Endothelial cell of umbilical vein (primary cell): ENCODE measurements around the gene MAMDC2. TPM values are rescaled to one million over a fixed set of nuclear protein-coding genes. Genes with fewer than 3 reads are reported as not detected.

Experiments used
- BruUV-seq: library from RNA; stranded (reverse); fragments of 400-500 nt; replicated peaks from 2 replicates; lab custom pipeline; 2021; lab: Mats Ljungman, UMichigan
- CTCF ChIA-PET: fragments of 300-600, 350-600 bp; sonication (Branson Sonifier 250); formaldehyde crosslinking; loops from one replicate; lab custom pipeline; 2021; ENCODE audit warnings: antibody characterized with exemption, inconsistent platforms; lab: Charles Lee
- POLR2A ChIA-PET: fragments of 300-600, 350-600 bp; sonication (Branson Sonifier 250); formaldehyde crosslinking; loops from one replicate; lab custom pipeline; 2021; ENCODE audit warnings: antibody characterized with exemption, inconsistent platforms; lab: Charles Lee
- DNase-seq: peaks from one replicate; pipeline ENCODE4 v3.0.0-alpha.2; 2011; ENCODE audit warnings: low read depth, low spot score
- FAIRE-seq: peaks from 2 replicates; lab custom pipeline; 2011; peaks lifted over from hg19 to GRCh38; lab: Jason Lieb, UNC
- H2AFZ ChIP-seq: 2 replicates; pipeline ENCODE4 v1.6.0; 2012; ENCODE audit warnings: low read depth, low read length, control low read depth, inconsistent platforms
- H3K27ac ChIP-seq: 2 replicates; pipeline ENCODE4 v1.5.1; 2011; ENCODE audit warnings: low read depth, mild to moderate bottlenecking, control low read depth, low read length, moderate library complexity; ENCODE audit not compliant: insufficient read depth
- H3K27me3 ChIP-seq, 2 experiments: 2 replicates each; pipeline versions ENCODE4 v1.6.0 to v1.6.1; 2011; ENCODE audit warnings: low read length in 2 of 2, mixed read lengths in 1 of 2; ENCODE audit not compliant: control insufficient read depth in 2 of 2, insufficient read depth in 2 of 2
- H3K36me3 ChIP-seq, 2 experiments: 2 replicates in 1 of 2; 3 replicates in 1 of 2; pipeline ENCODE4 v1.5.1; 2011; ENCODE audit warnings: low read length in 2 of 2, mild to moderate bottlenecking in 1 of 2, moderate library complexity in 1 of 2; ENCODE audit not compliant: control insufficient read depth in 2 of 2, insufficient read depth in 2 of 2; ENCODE audit errors: extremely low read depth in 1 of 2
- H3K4me1 ChIP-seq: 3 replicates; pipeline ENCODE4 v1.5.1; 2011; ENCODE audit warnings: mild to moderate bottlenecking, low read length; ENCODE audit not compliant: control insufficient read depth, insufficient read depth; ENCODE audit errors: extremely low read depth
- H3K4me2 ChIP-seq: 2 replicates; pipeline ENCODE4 v1.6.1; 2011; ENCODE audit warnings: low read length, control low read depth, mixed read lengths; ENCODE audit not compliant: insufficient read depth
- H3K4me3 ChIP-seq, 3 experiments: fragments of 200-600 bp in 1 of 3; sonication (generic), shearing (Covaris generic) in 1 of 3; replicated peaks in 1 of 3; 2 replicates each; pipeline ENCODE4 v1.5.1; 2011 to 2016; ENCODE audit warnings: control low read depth in 3 of 3, low read length in 3 of 3, mild to moderate bottlenecking in 2 of 3, inconsistent platforms in 1 of 3, low read depth in 1 of 3, moderate library complexity in 1 of 3; ENCODE audit not compliant: insufficient read depth in 1 of 3
- H3K79me2 ChIP-seq: 2 replicates; pipeline ENCODE4 v1.6.0; 2012; ENCODE audit warnings: low read length, inconsistent platforms; ENCODE audit not compliant: control insufficient read depth, insufficient read depth
- H3K9ac ChIP-seq: replicated peaks from 2 replicates; pipeline ENCODE3; 2011; ENCODE audit warnings: low read length, control low read depth; ENCODE audit not compliant: insufficient read depth; ENCODE audit errors: extremely low read depth
- H3K9me1 ChIP-seq: replicated peaks from 3 replicates; pipeline ENCODE4 v1.6.0; 2011; ENCODE audit warnings: mild to moderate bottlenecking, low read length; ENCODE audit not compliant: control insufficient read depth, insufficient read depth; ENCODE audit errors: extremely low read depth
- H3K9me3 ChIP-seq: replicated peaks from 2 replicates; pipeline ENCODE4 v1.5.1; 2012; ENCODE audit warnings: low read length, inconsistent platforms; ENCODE audit not compliant: control insufficient read depth, insufficient read depth
- H4K20me1 ChIP-seq: replicated peaks from 2 replicates; pipeline ENCODE3; 2011; ENCODE audit warnings: mild to moderate bottlenecking, low read length; ENCODE audit not compliant: control insufficient read depth, insufficient read depth; ENCODE audit errors: extremely low read depth
- CTCF ChIP-seq, 2 donors: IDR thresholded peaks; 1 replicate in 1 of 2; 2 replicates in 1 of 2; pipeline ENCODE4 v1.5.1; 2011; ENCODE audit warnings: low read length in 2 of 2, mild to moderate bottlenecking in 2 of 2, moderate library complexity in 2 of 2, control low read depth in 1 of 2, inconsistent platforms in 1 of 2, low read depth in 1 of 2; ENCODE audit not compliant: insufficient read depth in 1 of 2; ENCODE audit errors: extremely low read depth in 1 of 2
- EZH2 ChIP-seq: IDR thresholded peaks from 2 replicates; pipeline ENCODE4 v1.6.1; 2012; ENCODE audit warnings: borderline replicate concordance, low read depth, mild to moderate bottlenecking, moderate library complexity, low read length, inconsistent platforms; ENCODE audit not compliant: severe bottlenecking
- FOS ChIP-seq: IDR thresholded peaks from 2 replicates; pipeline ENCODE4 v1.6.1; 2011; ENCODE audit warnings: mild to moderate bottlenecking, low read length, moderate library complexity, borderline replicate concordance; ENCODE audit not compliant: insufficient read depth
- GATA2 ChIP-seq: IDR thresholded peaks from 2 replicates; pipeline ENCODE4 v1.7.0; 2011; ENCODE audit warnings: low read depth, mild to moderate bottlenecking, moderate library complexity, mixed read lengths, low read length; ENCODE audit not compliant: insufficient read length, insufficient read depth
- JUN ChIP-seq: IDR thresholded peaks from 2 replicates; pipeline ENCODE4 v1.6.1; 2011; ENCODE audit warnings: borderline replicate concordance, low read depth; ENCODE audit not compliant: insufficient read length, insufficient read depth
- MAX ChIP-seq: IDR thresholded peaks from 2 replicates; pipeline ENCODE4 v1.6.1; 2011; ENCODE audit not compliant: insufficient read depth, insufficient read length
- MYC ChIP-seq: IDR thresholded peaks from one replicate; pipeline ENCODE4 v1.6.1; 2011; ENCODE audit warnings: mild to moderate bottlenecking, low read depth, low read length
- POLR2A ChIP-seq: IDR thresholded peaks from 2 replicates; pipeline ENCODE4 v1.6.1; 2012; ENCODE audit warnings: low read depth, mild to moderate bottlenecking, control low read depth, low read length
- POLR2AphosphoS5 ChIP-seq: IDR thresholded peaks from 2 replicates; pipeline ENCODE4 v1.6.1; 2012; ENCODE audit warnings: low read depth, mild to moderate bottlenecking, control low read depth, low read length, moderate library complexity; ENCODE audit not compliant: insufficient read depth
- dilution Hi-C: fragments of 300-500 bp; cut with MboI; formaldehyde crosslinking; loops from one replicate; pipeline ENCODE4 v1.15.0; 2019; ENCODE audit warnings: low sequenced_read_pairs; ENCODE audit not compliant: extremely low pct_ligation_motif_present
- intact Hi-C: fragments of 100-400 bp; cut with micrococcal nuclease; formaldehyde crosslinking; loops from one replicate; pipeline ENCODE4 v1.10.0; 2022
- polyA plus RNA-seq, 4 experiments: library from polyadenylated mRNA; depleted of rRNA in 3 of 4; stranded (reverse) in 3 of 4; unstranded in 1 of 4; fragments of >200 nt; gene quantifications; 2 replicates each; pipeline versions ENCODE4 v1.2.1 to v1.2.3, GENCODE V29; 2011 to 2012; ENCODE audit warnings: missing spikeins in 1 of 4
- total RNA-seq: library from RNA; stranded (reverse); gene quantifications from 2 replicates; pipeline ENCODE4 v1.2.3, GENCODE V29; 2021

Gene MAMDC2
- total and polyA plus RNA-seq, 2 donors (not counting 3 experiments of a cell fraction or from before 2014, with no cell fraction given): 0.60 to 1.1 TPM

GRCh38 chr9:70125621-70126263 is 82.1 kb downstream of the MAMDC2 start:
- Histone ChIP-seq H3K4me1 (no peaks in the 10 kb centered on the region), H2AFZ (no peak overlapping the region), H3K9ac (no peak overlapping the region), H3K27me3 (no peaks in the 10 kb centered on the region), H3K9me3 (no peaks in the 10 kb centered on the region), H4K20me1 (no peaks in the 10 kb centered on the region), H3K27ac (no peak overlapping the region), H3K4me2 (no peak overlapping the region), H3K9me1 (no peaks in the 10 kb centered on the region), H3K36me3 (no peaks in the 10 kb centered on the region), H3K79me2 (no peaks in the 10 kb centered on the region), H3K4me3 (no peak overlapping the region)
- no TSS peak for BruUV-seq
- ChIA-PET POLR2A (no interaction called here), CTCF (interaction anchor here (1.4 to 9.0 kb wide), 2 partner anchors 10 to 13 kb away, joined by 3 to 76 read pairs; no protein-coding TSS in a partner anchor)
- TF ChIP-seq POLR2AphosphoS5: no peak
- TF ChIP-seq FOS: no peak
- TF ChIP-seq EZH2: no peak
- no peak for TF ChIP-seq CTCF (IDR thresholded peaks at IDR 0.05; ENCODE audit: extremely low read depth in 1 of 2, insufficient read depth in 1 of 2, low read depth in 1 of 2, low read length in 2 of 2)
- no peak for TF ChIP-seq GATA2
- no peak for TF ChIP-seq POLR2A
- TF ChIP-seq JUN: no peak
- TF ChIP-seq MYC: no peak
- no peak for TF ChIP-seq MAX
- dilution Hi-C loops (no loop called here), intact Hi-C loops (no loop called here)
- no peak for FAIRE-seq
- DNase-seq: no peak
